PC-9 (cell line): ENCODE measurements around the gene CDHR4.

Source experiments
- CTCF ChIP-seq: fragments of 200-600 bp; sonication (generic); conservative IDR thresholded peaks from 2 replicates; pipeline ENCODE4 v1.6.1; 2017; ENCODE audit warnings: mixed run types, antibody characterized with exemption, mild to moderate bottlenecking, moderate library complexity
- EZH2 ChIP-seq: fragments of 200-600 bp; sonication (generic); IDR thresholded peaks from 2 replicates; pipeline ENCODE4 v1.8.0; 2017; ENCODE audit warnings: antibody characterized with exemption, low read depth

- TF ChIP-seq CTCF (no peak), EZH2 (no peak)
These were observed 43.3 kb upstream of the CDHR4 start for GRCh38 chr3:49842843-49843517.
